Astrocyte (in vitro differentiated cells and primary cell): ENCODE results near the gene HEG1. TPM values are rescaled to one million over a fixed set of nuclear protein-coding genes. Genes with fewer than 3 reads are reported as not detected.

Experiments used
- DNase-seq: peaks from one replicate; pipeline ENCODE4 v3.0.0-alpha.2; 2010; ENCODE audit warnings: low read depth
- FAIRE-seq: peaks from 2 replicates; lab custom pipeline; 2011; peaks lifted over from hg19 to GRCh38; lab: Jason Lieb, UNC
- H2AFZ ChIP-seq: 2 replicates; pipeline ENCODE4 v1.6.0; 2012; ENCODE audit warnings: low read depth, low read length, inconsistent platforms
- H3K27ac ChIP-seq: 2 replicates; pipeline ENCODE4 v1.5.1; 2011; ENCODE audit warnings: low read depth, low read length, inconsistent platforms
- H3K27me3 ChIP-seq: 2 replicates; pipeline ENCODE4 v1.6.0; 2011; ENCODE audit warnings: low read length, inconsistent platforms; ENCODE audit not compliant: insufficient read depth
- H3K36me3 ChIP-seq: 2 replicates; pipeline ENCODE4 v1.5.1; 2011; ENCODE audit warnings: low read length, inconsistent platforms; ENCODE audit not compliant: insufficient read depth
- H3K4me1 ChIP-seq: 2 replicates; pipeline ENCODE4 v1.5.1; 2011; ENCODE audit warnings: low read length, inconsistent platforms; ENCODE audit not compliant: insufficient read depth
- H3K4me2 ChIP-seq: 2 replicates; pipeline ENCODE4 v1.6.0; 2012; ENCODE audit warnings: low read length, inconsistent platforms
- H3K4me3 ChIP-seq: 2 replicates; pipeline ENCODE4 v1.5.1; 2011; ENCODE audit warnings: low read depth, mild to moderate bottlenecking, low read length, inconsistent platforms; ENCODE audit not compliant: insufficient read depth
- H3K79me2 ChIP-seq: 2 replicates; pipeline ENCODE4 v1.6.0; 2012; ENCODE audit warnings: mild to moderate bottlenecking, low read length, inconsistent platforms; ENCODE audit not compliant: insufficient read depth
- H3K9ac ChIP-seq: 2 replicates; pipeline ENCODE4 v1.6.0; 2012; ENCODE audit warnings: mild to moderate bottlenecking, low read length, inconsistent platforms
- H3K9me3 ChIP-seq: 2 replicates; pipeline ENCODE4 v1.5.1; 2012; ENCODE audit warnings: low read depth, mild to moderate bottlenecking, low read length, inconsistent platforms; ENCODE audit not compliant: insufficient read depth
- H4K20me1 ChIP-seq: 2 replicates; pipeline ENCODE4 v1.6.0; 2012; ENCODE audit warnings: low read length, inconsistent platforms; ENCODE audit not compliant: insufficient read depth
- H3K27ac Mint-ChIP-seq: one replicate; pipeline ENCODE4 v1.8.0; 2021; ENCODE audit warnings: mild to moderate bottlenecking, mixed read lengths; ENCODE audit not compliant: unreplicated experiment
- H3K27me3 Mint-ChIP-seq: one replicate; pipeline ENCODE4 v1.8.0; 2021; ENCODE audit warnings: low read depth, mixed read lengths; ENCODE audit not compliant: unreplicated experiment
- H3K36me3 Mint-ChIP-seq: one replicate; pipeline ENCODE4 v1.8.0; 2021; ENCODE audit warnings: low read depth, mixed read lengths; ENCODE audit not compliant: unreplicated experiment
- H3K4me1 Mint-ChIP-seq: one replicate; pipeline ENCODE4 v1.8.0; 2021; ENCODE audit warnings: low read depth, mixed read lengths; ENCODE audit not compliant: unreplicated experiment
- H3K4me3 Mint-ChIP-seq: one replicate; pipeline ENCODE4 v1.8.0; 2021; ENCODE audit warnings: mild to moderate bottlenecking, moderate library complexity, mixed read lengths; ENCODE audit not compliant: unreplicated experiment
- H3K9me3 Mint-ChIP-seq: one replicate; pipeline ENCODE4 v1.8.0; 2021; ENCODE audit warnings: mild to moderate bottlenecking, mixed read lengths; ENCODE audit not compliant: unreplicated experiment
- CTCF ChIP-seq: IDR thresholded peaks from 2 replicates; pipeline ENCODE4 v1.5.1; 2011; ENCODE audit warnings: low read depth, mild to moderate bottlenecking, inconsistent platforms, low read length, moderate library complexity; ENCODE audit not compliant: insufficient read depth
- EZH2 ChIP-seq: IDR thresholded peaks from 2 replicates; pipeline ENCODE4 v1.6.1; 2012; ENCODE audit warnings: mild to moderate bottlenecking, low read length, inconsistent platforms; ENCODE audit not compliant: insufficient read depth
- total RNA-seq: library from RNA; stranded (reverse); gene quantifications from 2 replicates; pipeline ENCODE4 v1.2.1, GENCODE V29; 2021

HEG1 gene
- total RNA-seq, 1 donor from 2014 or later, result 65.7 TPM

GRCh38 chr3:125073390-125073905, 17.7 kb upstream of the HEG1 start:
- H3K27ac Mint-ChIP-seq, result no peak overlapping the region
- no peaks in the 10 kb centered on the region for H3K4me1 ChIP-seq
- H3K4me2 ChIP-seq, result no peak overlapping the region
- no peaks in the 10 kb centered on the region for H3K36me3 ChIP-seq
- H3K4me3 Mint-ChIP-seq, result no peak overlapping the region
- no peaks in the 10 kb centered on the region for H4K20me1 ChIP-seq
- FAIRE-seq (no peak), DNase-seq (no peak)
- H3K27me3 Mint-ChIP-seq, result peaks cover 15% of the 10 kb centered on the region
- no peak overlapping the region for H3K27ac ChIP-seq
- peaks cover 10% of the 10 kb centered on the region for H3K4me1 Mint-ChIP-seq
- no peak overlapping the region for H3K9ac ChIP-seq
- no peak overlapping the region for H2AFZ ChIP-seq
- TF ChIP-seq CTCF (no peak), EZH2 (no peak)
- no peaks in the 10 kb centered on the region for H3K9me3 Mint-ChIP-seq
- no peak overlapping the region for H3K4me3 ChIP-seq
- H3K27me3 ChIP-seq, result no peaks in the 10 kb centered on the region
- H3K79me2 ChIP-seq, result no peaks in the 10 kb centered on the region
- H3K36me3 Mint-ChIP-seq, result peaks cover 5% of the 10 kb centered on the region
- no peaks in the 10 kb centered on the region for H3K9me3 ChIP-seq

- no peak overlapping the region for H3K4me3 Mint-ChIP-seq
- Histone ChIP-seq H4K20me1 (no peaks in the 10 kb centered on the region), H3K9me3 (no peaks in the 10 kb centered on the region), H3K9ac (no peak overlapping the region), H3K4me3 (no peak overlapping the region), H2AFZ (no peak overlapping the region), H3K27me3 (no peaks in the 10 kb centered on the region), H3K27ac (no peak overlapping the region), H3K79me2 (no peaks in the 10 kb centered on the region), H3K36me3 (no peaks in the 10 kb centered on the region), H3K4me2 (no peak overlapping the region), H3K4me1 (no peaks in the 10 kb centered on the region)
- TF ChIP-seq CTCF, result no peak
- TF ChIP-seq EZH2, result no peak
- peaks cover 15% of the 10 kb centered on the region for H3K27me3 Mint-ChIP-seq
- H3K36me3 Mint-ChIP-seq, result no peaks in the 10 kb centered on the region
- FAIRE-seq (no peak), DNase-seq (no peak)
- no peaks in the 10 kb centered on the region for H3K9me3 Mint-ChIP-seq
- peaks cover 10% of the 10 kb centered on the region for H3K4me1 Mint-ChIP-seq
- no peak overlapping the region for H3K27ac Mint-ChIP-seq
Measured at GRCh38 chr3:125072749-125073389, 17.1 kb upstream of the HEG1 start.

- Histone ChIP-seq H3K36me3 (no peaks in the 10 kb centered on the region), H3K9ac (no peak overlapping the region), H3K79me2 (no peaks in the 10 kb centered on the region), H3K4me2 (no peak overlapping the region), H4K20me1 (no peaks in the 10 kb centered on the region), H3K9me3 (no peaks in the 10 kb centered on the region), H2AFZ (no peak overlapping the region), H3K27me3 (no peaks in the 10 kb centered on the region), H3K27ac (no peak overlapping the region), H3K4me3 (no peak overlapping the region), H3K4me1 (no peaks in the 10 kb centered on the region)
- H3K4me3 Mint-ChIP-seq, result no peak overlapping the region
- peaks cover 15% of the 10 kb centered on the region for H3K27me3 Mint-ChIP-seq
- H3K9me3 Mint-ChIP-seq, result no peaks in the 10 kb centered on the region
- H3K36me3 Mint-ChIP-seq, result no peaks in the 10 kb centered on the region
- FAIRE-seq, result peak; percentile 72
- DNase-seq, result peak; percentile 67
- no peak for TF ChIP-seq EZH2
- TF ChIP-seq CTCF, result no peak
- peaks cover 13% of the 10 kb centered on the region for H3K4me1 Mint-ChIP-seq
- no peak overlapping the region for H3K27ac Mint-ChIP-seq
Measured at GRCh38 chr3:125072301-125072700, 16.5 kb upstream of the HEG1 start.
